Measurements from ENCODE around the gene CAMK2G. TPM values are rescaled to one million over a fixed set of nuclear protein-coding genes. Genes with fewer than 3 reads are reported as not detected.
"Not testable (repeated sequence)": the region's sequence is repeated elsewhere in the genome, so short reads cannot be mapped to it uniquely, and the experiment has no call there.

CAMK2G gene
- polyA plus RNA-seq, 3 donors from 2014 or later, result 4.8 to 5.8 (median 5.0) TPM

DNA sequence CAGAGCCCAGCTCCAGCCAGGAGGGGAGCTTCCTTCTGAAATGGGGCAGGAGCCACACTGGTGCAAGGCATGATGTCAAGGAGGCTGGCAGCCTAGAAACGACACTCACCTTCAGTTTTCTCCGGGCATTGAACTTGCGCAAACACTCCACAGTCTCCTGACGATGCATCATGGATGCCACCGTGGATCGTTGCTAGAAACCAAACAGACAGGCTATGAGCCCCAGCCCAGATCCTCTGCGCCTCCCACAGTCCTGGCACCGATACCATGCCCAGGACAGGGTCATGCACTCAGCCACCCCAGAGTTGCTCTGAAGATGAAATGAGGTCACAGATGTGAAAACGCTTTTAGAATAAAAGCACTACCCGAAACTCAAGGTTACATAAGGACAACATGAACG, 32.0 kb downstream of the CAMK2G start:
- no peaks in the 10 kb centered on the region for H3K9me3 Mint-ChIP-seq
- H3K4me1 Mint-ChIP-seq, result no peaks in the 10 kb centered on the region
- peaks cover 17 to 55% (median 29%) of the 10 kb centered on the region in 3 donors for H3K36me3 Mint-ChIP-seq
- no peak overlapping the region for H3K4me3 Mint-ChIP-seq
- H3K27ac Mint-ChIP-seq, result no peak overlapping the region
- DNase-seq, result no peak
- peaks cover 0 to 4% (median 0%) of the 10 kb centered on the region in 3 donors for H3K27me3 Mint-ChIP-seq (ENCODE audit: low read depth in 3 of 3)

DNA sequence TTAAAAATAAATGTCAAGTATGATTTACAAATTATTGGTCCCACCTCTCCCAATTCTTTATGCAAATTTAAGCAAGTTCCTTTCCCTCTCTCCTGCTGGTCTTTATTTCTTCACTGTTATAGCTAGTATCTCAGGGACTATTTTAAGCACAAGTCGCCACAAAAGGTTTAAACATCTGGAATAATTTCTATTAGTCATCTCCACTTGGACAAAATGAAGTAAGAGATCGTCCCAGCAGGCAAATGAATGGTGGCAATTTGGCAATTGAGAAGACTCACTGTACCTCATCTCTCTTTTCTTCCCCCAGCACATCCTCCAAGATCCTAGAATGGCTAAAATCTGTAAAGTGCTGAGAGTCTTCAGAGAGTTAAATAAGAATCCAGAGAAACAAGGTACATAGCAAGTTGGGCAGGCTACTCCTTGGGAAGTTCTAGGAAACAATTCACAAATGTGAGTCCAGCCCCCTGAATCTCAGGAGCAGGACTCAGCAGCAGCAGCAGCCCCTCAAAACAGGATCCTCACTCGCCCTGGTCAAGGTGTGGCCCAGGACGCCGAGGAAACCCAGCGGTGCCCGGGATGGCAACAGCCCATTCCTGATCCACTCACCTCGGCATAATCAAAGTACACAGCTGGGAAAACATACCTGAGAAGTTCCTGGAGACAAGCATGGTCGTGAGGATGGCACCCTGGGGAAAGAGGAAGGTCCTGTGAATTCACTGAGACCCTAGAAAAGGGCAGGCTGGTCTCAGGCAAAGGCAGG, 32.6 kb downstream of the CAMK2G start:
- H3K9me3 Mint-ChIP-seq, result no peaks in the 10 kb centered on the region
- H3K27me3 Mint-ChIP-seq (ENCODE audit: low read depth in 3 of 3), result peaks cover 0 to 4% (median 0%) of the 10 kb centered on the region in 3 donors
- H3K36me3 Mint-ChIP-seq, result peaks cover 16 to 49% (median 31%) of the 10 kb centered on the region in 3 donors
- no peak overlapping the region for H3K4me3 Mint-ChIP-seq
- no peaks in the 10 kb centered on the region for H3K4me1 Mint-ChIP-seq
- DNase-seq, result no peak
- peak overlapping the region in 1 of 6 donors; percentile 35 for H3K27ac Mint-ChIP-seq

DNA sequence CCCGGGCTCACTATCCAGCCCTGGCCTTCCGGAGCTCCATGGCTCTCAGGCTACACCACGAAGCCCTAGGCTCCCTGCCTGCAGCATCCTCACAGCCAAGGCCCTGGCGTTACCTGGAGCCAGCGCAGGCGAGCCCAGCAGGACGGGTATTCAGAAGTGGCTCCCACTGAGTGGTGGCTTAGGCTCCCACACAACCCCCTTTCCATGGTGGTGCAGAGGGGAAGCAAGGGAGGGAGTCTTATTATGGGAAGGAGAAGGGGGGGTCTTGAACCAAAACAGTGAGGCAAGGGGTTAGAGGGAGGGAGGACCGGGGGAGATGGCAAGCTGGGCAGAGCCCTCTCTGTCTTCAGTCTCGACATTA, 33.3 kb downstream of the CAMK2G start:
- Mint-ChIP-seq H3K4me3 (no peak overlapping the region), H3K27ac (no peak overlapping the region), H3K4me1 (no peaks in the 10 kb centered on the region), H3K9me3 (no peaks in the 10 kb centered on the region), H3K36me3 (peaks cover 11 to 42% (median 29%) of the 10 kb centered on the region in 3 donors), H3K27me3 (ENCODE audit: low read depth in 3 of 3) (peaks cover 0 to 4% (median 0%) of the 10 kb centered on the region in 3 donors)
- DNase-seq, result no peak

DNA sequence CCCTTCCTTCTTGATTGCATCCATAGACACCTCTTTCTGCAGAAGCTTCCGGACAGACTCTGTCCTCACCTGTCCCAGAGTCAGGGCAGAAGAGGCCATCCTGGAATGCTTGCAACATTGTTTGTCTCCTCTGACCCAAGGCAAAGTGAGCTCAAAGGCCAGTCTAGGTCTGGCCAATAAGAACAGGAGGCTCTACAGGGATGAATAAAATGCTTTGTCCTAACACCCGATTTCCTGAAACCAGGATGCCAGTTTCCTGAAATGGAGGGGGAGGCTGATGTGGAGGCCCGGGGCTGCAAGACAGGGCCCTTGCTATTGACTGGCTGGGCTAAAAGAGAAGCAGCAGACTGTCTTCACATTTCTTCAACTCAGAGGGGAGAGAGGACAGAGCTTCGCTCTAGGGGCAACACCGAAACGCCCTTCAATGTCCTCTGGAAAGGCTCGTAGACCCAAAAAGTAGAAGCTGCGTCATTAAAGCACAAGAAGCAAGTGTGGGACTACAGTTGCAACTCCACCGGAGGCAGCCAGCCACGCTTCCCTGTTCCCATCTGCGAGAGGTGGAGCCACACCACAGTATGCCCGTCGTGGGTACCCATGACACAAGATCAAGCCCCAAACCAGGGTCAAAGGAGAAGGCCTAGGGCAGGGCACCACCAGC, 33.8 kb downstream of the CAMK2G start:
- no peaks in the 10 kb centered on the region for H3K4me1 Mint-ChIP-seq
- DNase-seq, result no peak
- H3K27ac Mint-ChIP-seq, result peak overlapping the region in 1 of 6 donors; percentile 46
- H3K9me3 Mint-ChIP-seq, result no peaks in the 10 kb centered on the region
- H3K27me3 Mint-ChIP-seq (ENCODE audit: low read depth in 3 of 3), result peaks cover 0 to 2% (median 0%) of the 10 kb centered on the region in 3 donors
- H3K4me3 Mint-ChIP-seq, result no peak overlapping the region
- H3K36me3 Mint-ChIP-seq, result peaks cover 10 to 39% (median 23%) of the 10 kb centered on the region in 3 donors

DNA sequence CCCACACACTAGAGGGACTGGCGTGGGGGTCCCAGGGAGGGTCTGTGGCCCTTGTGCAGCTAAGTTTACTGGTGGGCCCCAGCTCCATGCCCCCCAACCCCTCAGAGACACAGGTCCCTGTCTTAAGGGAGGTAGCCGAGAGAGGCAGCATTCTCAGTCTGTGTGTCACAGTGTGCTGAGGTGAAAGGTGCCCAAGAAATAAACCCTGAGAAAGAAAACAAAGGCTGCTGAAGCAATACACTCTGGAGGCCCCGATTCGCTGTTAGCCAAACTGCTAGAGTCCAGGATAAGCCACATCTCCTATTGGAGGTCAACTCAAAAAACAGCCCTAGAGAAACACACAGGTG, 34.3 kb downstream of the CAMK2G start:
- H3K4me1 Mint-ChIP-seq, result no peaks in the 10 kb centered on the region
- H3K36me3 Mint-ChIP-seq, result peaks cover 10 to 39% (median 23%) of the 10 kb centered on the region in 3 donors
- DNase-seq, result no peak
- peak overlapping the region in 1 of 6 donors; percentile 46 for H3K27ac Mint-ChIP-seq
- peaks cover 0 to 2% (median 0%) of the 10 kb centered on the region in 3 donors for H3K27me3 Mint-ChIP-seq (ENCODE audit: low read depth in 3 of 3)
- no peak overlapping the region for H3K4me3 Mint-ChIP-seq
- no peaks in the 10 kb centered on the region for H3K9me3 Mint-ChIP-seq

DNA sequence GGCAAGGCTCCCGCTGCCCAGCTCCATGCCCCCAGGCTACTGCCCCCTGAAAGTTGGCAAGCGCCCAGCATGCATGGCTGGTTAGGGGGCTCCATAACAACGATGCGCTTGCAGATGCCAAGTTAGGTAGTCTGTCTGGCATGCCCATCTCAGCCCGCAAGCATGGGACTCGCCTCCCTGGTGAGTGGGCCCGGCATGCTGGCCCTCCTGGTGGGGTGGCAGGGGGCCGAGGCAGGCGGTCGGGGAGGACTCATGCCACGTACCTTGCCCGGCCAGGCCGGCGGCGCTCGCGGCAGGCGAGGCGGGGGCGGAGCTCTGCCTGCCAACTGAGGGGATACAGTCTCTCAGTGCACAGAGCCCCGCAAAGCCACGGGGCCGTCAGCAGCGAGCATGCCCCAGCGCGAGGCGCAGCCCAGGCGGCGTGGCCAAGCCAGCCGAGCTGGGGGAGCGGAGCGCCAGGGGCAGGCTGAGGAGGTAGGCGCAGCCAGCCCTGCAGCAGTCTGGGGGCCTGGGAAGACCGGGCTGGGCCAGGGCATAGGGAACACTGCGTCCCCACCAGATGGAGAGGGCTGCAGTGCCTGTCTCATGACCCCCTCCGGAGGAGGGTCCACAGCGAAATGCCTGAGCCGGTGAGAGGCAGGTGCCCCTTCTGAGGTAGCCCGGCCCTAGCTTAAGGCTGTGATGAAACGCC, 34.9 kb downstream of the CAMK2G start:
- no peaks in the 10 kb centered on the region for H3K9me3 Mint-ChIP-seq
- no peak overlapping the region for H3K27ac Mint-ChIP-seq
- H3K27me3 Mint-ChIP-seq (ENCODE audit: low read depth in 3 of 3), result peaks cover 0 to 2% (median 0%) of the 10 kb centered on the region in 3 donors
- H3K4me3 Mint-ChIP-seq, result no peak overlapping the region
- no peaks in the 10 kb centered on the region for H3K4me1 Mint-ChIP-seq
- H3K36me3 Mint-ChIP-seq, result peaks cover 14 to 36% (median 25%) of the 10 kb centered on the region in 3 donors
- DNase-seq, result no peak

DNA sequence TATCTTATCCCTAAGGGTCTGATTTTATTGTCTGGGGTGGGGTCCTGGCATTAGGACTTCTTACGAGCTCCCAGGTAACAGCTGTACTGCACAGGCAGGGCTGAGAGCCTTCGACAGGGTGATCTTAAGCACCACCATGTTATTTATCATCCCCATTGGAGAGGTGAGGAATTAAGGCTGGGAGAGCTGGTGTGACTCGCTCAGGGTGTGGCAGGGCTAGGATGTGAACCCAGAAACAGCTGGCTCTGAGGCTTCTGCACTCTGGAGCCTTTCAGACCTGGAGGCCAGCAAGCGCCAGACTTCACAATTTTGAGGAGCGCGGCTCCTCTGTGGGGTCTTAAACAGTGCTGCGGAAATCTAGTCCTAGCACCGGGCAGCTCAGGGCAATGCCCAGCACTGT, 35.5 kb downstream of the CAMK2G start:
- DNase-seq, result no peak
- Mint-ChIP-seq H3K36me3 (peaks cover 14 to 36% (median 27%) of the 10 kb centered on the region in 3 donors), H3K4me1 (no peaks in the 10 kb centered on the region), H3K9me3 (no peaks in the 10 kb centered on the region), H3K4me3 (no peak overlapping the region), H3K27ac (no peak overlapping the region), H3K27me3 (ENCODE audit: low read depth in 3 of 3) (peaks cover 0 to 2% (median 0%) of the 10 kb centered on the region in 3 donors)

DNA sequence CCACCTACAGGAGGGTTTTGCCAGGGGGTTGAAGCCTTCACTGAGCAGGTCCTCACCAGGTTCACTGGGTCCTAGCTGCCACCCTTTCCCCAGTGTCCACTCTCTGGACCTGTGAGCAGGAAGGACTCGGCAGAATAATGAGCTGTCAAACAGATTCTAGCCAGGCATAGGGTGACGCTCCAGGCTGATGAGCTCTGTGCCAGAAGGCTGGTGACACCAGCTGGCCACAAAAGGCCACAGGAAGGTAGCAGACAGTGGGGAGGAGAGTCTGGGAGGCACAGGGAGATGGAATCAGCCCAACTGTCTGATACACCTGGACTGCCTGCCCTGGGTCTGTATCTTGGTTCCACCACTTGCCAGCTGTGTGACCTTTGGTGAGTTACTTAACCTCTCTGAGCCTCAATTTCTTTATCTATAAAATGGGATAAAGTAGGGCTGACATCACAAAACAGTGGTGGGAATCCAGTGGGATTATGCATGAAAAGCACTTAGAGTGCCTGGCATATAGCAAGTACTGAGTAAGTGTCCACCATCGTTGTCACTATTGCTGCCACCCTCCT, 36.3 kb downstream of the CAMK2G start:
- DNase-seq, result no peak
- no peaks in the 10 kb centered on the region for H3K4me1 Mint-ChIP-seq
- H3K4me3 Mint-ChIP-seq, result no peak overlapping the region
- H3K27me3 Mint-ChIP-seq (ENCODE audit: low read depth in 3 of 3), result no peaks in the 10 kb centered on the region
- H3K27ac Mint-ChIP-seq, result no peak overlapping the region
- H3K36me3 Mint-ChIP-seq, result peaks cover 9 to 30% (median 25%) of the 10 kb centered on the region in 3 donors
- no peaks in the 10 kb centered on the region for H3K9me3 Mint-ChIP-seq

DNA sequence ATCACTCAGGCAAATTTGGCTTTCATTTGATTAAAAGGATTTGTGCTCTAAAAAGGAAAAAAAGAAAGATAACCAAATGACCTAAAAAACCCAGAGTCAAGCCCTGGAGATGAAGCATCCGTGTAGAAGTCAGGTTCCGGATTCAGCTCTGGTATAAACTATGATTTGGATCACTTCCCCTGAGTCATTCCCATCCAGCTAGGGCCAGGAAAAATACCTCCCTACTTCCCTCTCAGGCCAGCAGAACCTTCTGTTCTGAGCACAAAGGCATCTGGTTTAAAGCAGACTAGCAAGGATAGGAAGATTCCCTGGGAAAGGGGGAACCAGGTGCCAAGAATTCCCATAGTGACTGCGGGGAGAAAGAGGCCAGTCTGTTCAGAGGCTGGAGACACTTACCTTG, 37.3 kb downstream of the CAMK2G start:
- Mint-ChIP-seq H3K27me3 (ENCODE audit: low read depth in 3 of 3) (no peaks in the 10 kb centered on the region), H3K27ac (no peak overlapping the region), H3K4me3 (no peak overlapping the region), H3K4me1 (no peaks in the 10 kb centered on the region), H3K36me3 (peaks cover 9 to 25% (median 24%) of the 10 kb centered on the region in 3 donors), H3K9me3 (no peaks in the 10 kb centered on the region)
- no peak for DNase-seq

DNA sequence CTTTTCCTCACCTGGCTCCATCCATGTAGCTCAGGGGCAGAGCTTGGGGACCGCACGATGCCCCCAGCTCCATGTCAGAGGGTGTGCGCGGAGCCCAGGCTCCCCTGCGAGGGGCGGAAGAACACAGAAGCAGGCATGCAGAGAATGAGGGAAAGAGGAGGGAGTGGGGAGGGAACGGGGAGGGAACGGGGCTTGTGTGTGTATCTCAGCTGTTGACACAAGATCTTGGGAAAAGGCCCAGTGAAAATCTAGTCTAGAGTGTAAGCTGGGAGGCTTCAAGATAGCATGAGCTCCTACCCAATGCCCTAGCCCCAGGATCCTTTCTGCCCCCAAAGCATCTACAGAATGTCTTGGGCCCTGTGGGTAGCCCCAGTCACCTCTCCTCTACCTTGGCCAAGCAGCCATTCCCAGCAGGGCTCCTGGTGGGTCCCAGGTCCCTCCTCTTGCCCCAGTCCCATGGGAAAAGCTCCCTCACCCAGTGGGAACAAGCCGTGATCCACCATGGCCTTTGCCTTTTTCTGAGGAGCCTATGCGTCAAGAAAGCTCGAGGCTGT, 37.9 kb downstream of the CAMK2G start:
- Mint-ChIP-seq H3K9me3 (no peaks in the 10 kb centered on the region), H3K27me3 (ENCODE audit: low read depth in 3 of 3) (no peaks in the 10 kb centered on the region), H3K27ac (no peak overlapping the region), H3K4me3 (no peak overlapping the region), H3K4me1 (no peaks in the 10 kb centered on the region), H3K36me3 (peaks cover 9 to 24% (median 23%) of the 10 kb centered on the region in 3 donors)
- no peak for DNase-seq

DNA sequence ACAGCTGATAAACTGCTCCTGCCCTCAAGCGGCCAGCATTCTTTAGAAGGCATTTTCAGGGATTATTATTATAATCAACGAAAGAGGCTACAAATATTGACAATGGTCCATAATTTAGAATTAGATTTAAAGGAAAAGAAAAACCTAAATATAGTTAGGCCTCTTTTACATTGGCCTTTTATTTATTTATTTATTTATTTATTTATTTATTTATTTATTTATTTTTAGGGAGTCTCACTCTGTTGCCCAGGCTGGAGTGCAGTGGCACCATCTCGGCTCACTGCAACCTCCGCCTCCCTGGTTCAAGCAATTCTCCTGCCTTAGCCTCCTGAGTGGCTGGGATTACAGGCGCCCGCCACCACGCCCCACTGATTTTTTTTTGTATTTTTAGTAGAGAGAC, 45.3 kb downstream of the CAMK2G start:
- not testable (repeated sequence) for H3K4me3 Mint-ChIP-seq; H3K27ac Mint-ChIP-seq; H3K36me3 Mint-ChIP-seq; H3K4me1 Mint-ChIP-seq; DNase-seq; H3K27me3 Mint-ChIP-seq (ENCODE audit: low read depth in 3 of 3); H3K9me3 Mint-ChIP-seq

DNA sequence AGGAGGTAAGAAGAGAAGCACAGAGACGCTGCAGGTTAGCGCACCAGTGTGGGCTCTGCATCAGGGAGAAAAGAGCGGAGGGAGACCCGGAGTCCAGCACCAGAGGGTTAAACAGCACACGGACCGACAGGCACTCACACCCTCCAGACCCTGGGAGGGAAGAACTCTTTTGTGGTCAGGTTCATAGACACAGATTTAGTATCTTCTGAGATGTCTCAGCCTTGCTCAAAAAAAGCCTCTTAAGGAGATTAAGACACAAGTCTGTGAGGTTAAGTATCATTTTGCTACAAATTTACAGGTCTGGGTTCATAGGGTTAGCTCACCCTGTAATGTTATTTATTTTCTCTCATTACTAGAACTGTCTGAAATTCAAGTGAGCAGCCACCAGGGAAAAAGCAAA, 46.2 kb downstream of the CAMK2G start:
- no peak for DNase-seq
- H3K4me3 Mint-ChIP-seq, result no peak overlapping the region
- no peaks in the 10 kb centered on the region for H3K9me3 Mint-ChIP-seq
- H3K27ac Mint-ChIP-seq, result peak overlapping the region in 1 of 6 donors; percentile 45
- H3K4me1 Mint-ChIP-seq, result no peaks in the 10 kb centered on the region
- H3K27me3 Mint-ChIP-seq (ENCODE audit: low read depth in 3 of 3), result peaks cover 0 to 2% (median 0%) of the 10 kb centered on the region in 3 donors
- H3K36me3 Mint-ChIP-seq, result peaks cover 0 to 8% (median 0%) of the 10 kb centered on the region in 3 donors

DNA sequence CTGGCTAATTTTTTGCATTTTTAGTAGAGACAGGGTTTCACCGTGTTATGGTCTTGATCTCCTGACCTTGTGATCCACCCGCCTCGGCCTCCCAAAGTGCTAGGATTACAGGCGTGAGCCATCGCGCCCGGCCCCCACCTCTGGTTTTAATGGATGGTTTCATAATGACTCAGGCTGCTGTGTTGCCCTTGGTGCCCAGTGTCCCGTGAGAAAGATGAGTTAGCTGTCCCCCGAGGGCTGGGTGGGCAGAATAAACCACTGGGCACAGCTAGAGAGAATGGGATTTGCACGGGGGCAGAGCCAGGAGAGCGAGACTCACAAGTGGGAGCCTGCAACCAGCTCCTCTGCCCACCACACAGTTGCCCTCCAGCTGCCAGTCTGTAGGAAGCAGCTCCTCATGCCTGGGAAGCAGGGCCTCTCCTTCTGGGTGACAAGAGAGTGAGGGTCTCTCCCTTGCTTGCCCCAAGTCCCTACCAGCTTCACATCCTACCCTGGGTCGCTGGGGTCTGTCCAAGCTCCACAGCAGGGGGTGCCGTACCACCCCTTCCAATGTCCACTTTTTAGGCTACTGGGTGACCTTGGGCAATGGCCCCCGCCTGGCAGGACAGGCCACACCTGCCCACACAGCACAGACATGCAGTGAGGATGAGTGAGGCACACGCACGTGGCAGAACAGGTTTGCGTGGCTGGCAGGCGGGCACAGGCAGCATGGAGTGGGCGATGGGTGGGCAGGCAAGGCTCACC, 46.8 kb downstream of the CAMK2G start:
- Mint-ChIP-seq H3K36me3 (peaks cover 0 to 10% (median 2%) of the 10 kb centered on the region in 3 donors), H3K4me1 (no peaks in the 10 kb centered on the region), H3K27ac (peak overlapping the region in 1 of 6 donors; percentile 45), H3K4me3 (no peak overlapping the region), H3K9me3 (no peaks in the 10 kb centered on the region), H3K27me3 (ENCODE audit: low read depth in 3 of 3) (peaks cover 0 to 2% (median 0%) of the 10 kb centered on the region in 3 donors)
- DNase-seq, result no peak
